ENCODE measurements around the gene DUSP16. TPM values are rescaled to one million over a fixed set of nuclear protein-coding genes. Genes with fewer than 3 reads are reported as not detected.

The DUSP16 gene
- total RNA-seq, 1 experiment from 2014 or later = 10.6 TPM

GRCh38 chr12:12482959-12483358 is 79.7 kb downstream of the DUSP16 start:
- no peak for TF ChIP-seq CTCF (conservative IDR thresholded peaks at IDR 0.05; ENCODE audit: low read depth, low read length)
- no peak for TF ChIP-seq EZH2 (IDR thresholded peaks at IDR 0.05; ENCODE audit: borderline replicate concordance, low read depth, low read length, poor library complexity, severe bottlenecking)
- Histone ChIP-seq H3K4me1 (ENCODE audit: insufficient read depth, low read length, poor library complexity, severe bottlenecking) (no peaks in the 10 kb centered on the region), H3K27ac (ENCODE audit: low read depth, low read length, poor library complexity, severe bottlenecking) (no peak overlapping the region), H3K27me3 (replicated peaks; ENCODE audit: insufficient read depth, low read depth, low read length, poor library complexity) (no peaks in the 10 kb centered on the region), H3K36me3 (ENCODE audit: insufficient read depth, low read length, poor library complexity, severe bottlenecking) (no peaks in the 10 kb centered on the region), H3K4me3 (ENCODE audit: low read depth, low read length, poor library complexity, severe bottlenecking) (no peak overlapping the region), H3K9me3 (ENCODE audit: low read depth, low read length, poor library complexity, severe bottlenecking) (no peaks in the 10 kb centered on the region)
- CTCF ChIA-PET = no interaction called here
- no peak for DNase-seq (ENCODE audit: low spot score)
- POLR2A ChIA-PET (ENCODE audit: low non-redundant PET) = no interaction called here
- no TSS peak for BruUV-seq (replicated peaks)
- intact Hi-C loops (cut with micrococcal nuclease; ENCODE audit: unreplicated experiment) = no loop called here

GRCh38 chr12:12482150-12482761 is 80.4 kb downstream of the DUSP16 start:
- H3K4me3 ChIP-seq (ENCODE audit: low read depth, low read length, poor library complexity, severe bottlenecking) = no peak overlapping the region
- H3K36me3 ChIP-seq (ENCODE audit: insufficient read depth, low read length, poor library complexity, severe bottlenecking) = no peaks in the 10 kb centered on the region
- no peaks in the 10 kb centered on the region for H3K4me1 ChIP-seq (ENCODE audit: insufficient read depth, low read length, poor library complexity, severe bottlenecking)
- no peak for TF ChIP-seq CTCF (conservative IDR thresholded peaks at IDR 0.05; ENCODE audit: low read depth, low read length)
- no peak for TF ChIP-seq EZH2 (IDR thresholded peaks at IDR 0.05; ENCODE audit: borderline replicate concordance, low read depth, low read length, poor library complexity, severe bottlenecking)
- H3K9me3 ChIP-seq (ENCODE audit: low read depth, low read length, poor library complexity, severe bottlenecking) = no peaks in the 10 kb centered on the region
- CTCF ChIA-PET = no interaction called here
- no peak for DNase-seq (ENCODE audit: low spot score)
- intact Hi-C loops (cut with micrococcal nuclease; ENCODE audit: unreplicated experiment) = no loop called here
- POLR2A ChIA-PET (ENCODE audit: low non-redundant PET) = no interaction called here
- no TSS peak for BruUV-seq (replicated peaks)
- H3K27ac ChIP-seq (ENCODE audit: low read depth, low read length, poor library complexity, severe bottlenecking) = no peak overlapping the region
- H3K27me3 ChIP-seq (replicated peaks; ENCODE audit: insufficient read depth, low read depth, low read length, poor library complexity) = no peaks in the 10 kb centered on the region

GRCh38 chr12:12481631-12482030 is 81.0 kb downstream of the DUSP16 start:
- Histone ChIP-seq H3K27me3 (replicated peaks; ENCODE audit: insufficient read depth, low read depth, low read length, poor library complexity) (no peaks in the 10 kb centered on the region), H3K27ac (ENCODE audit: low read depth, low read length, poor library complexity, severe bottlenecking) (no peak overlapping the region), H3K9me3 (ENCODE audit: low read depth, low read length, poor library complexity, severe bottlenecking) (no peaks in the 10 kb centered on the region), H3K4me1 (ENCODE audit: insufficient read depth, low read length, poor library complexity, severe bottlenecking) (no peaks in the 10 kb centered on the region), H3K36me3 (ENCODE audit: insufficient read depth, low read length, poor library complexity, severe bottlenecking) (peaks cover 4% of the 10 kb centered on the region), H3K4me3 (ENCODE audit: low read depth, low read length, poor library complexity, severe bottlenecking) (no peak overlapping the region)
- DNase-seq (ENCODE audit: low spot score) = no peak
- no TSS peak for BruUV-seq (replicated peaks)
- POLR2A ChIA-PET (ENCODE audit: low non-redundant PET) = no interaction called here
- intact Hi-C loops (cut with micrococcal nuclease; ENCODE audit: unreplicated experiment) = no loop called here
- TF ChIP-seq EZH2 (IDR thresholded peaks at IDR 0.05; ENCODE audit: borderline replicate concordance, low read depth, low read length, poor library complexity, severe bottlenecking) (no peak), CTCF (conservative IDR thresholded peaks at IDR 0.05; ENCODE audit: low read depth, low read length) (no peak)
- CTCF ChIA-PET = no interaction called here
